ENCODE results near the gene TRIM3.
"Not testable (repeated sequence)": the region's sequence is repeated elsewhere in the genome, so short reads cannot be mapped to it uniquely, and the experiment has no call there.

The TRIM3 gene

GRCh38 chr11:6473451-6474412 lies at the start of gene TRIM3:
Gene TRIM3 (minus strand): TSS chr11:6473941. CDS start chr11:6465695, 8,246 bp downstream.
- DNase-seq: peak; percentile 70

- DNase-seq: no peak
Observed at GRCh38 chr11:6523253-6523652, 49.5 kb upstream of the TRIM3 start.

- DNase-seq: not testable (repeated sequence)
Observed at GRCh38 chr11:6521946-6522345, 48.2 kb upstream of the TRIM3 start.

GRCh38 chr11:6520265-6520664 lies 46.5 kb upstream of the TRIM3 start:
- no peak for DNase-seq

GRCh38 chr11:6516865-6517264 lies 43.1 kb upstream of the TRIM3 start:
- no peak for DNase-seq

- peak; percentile 54 for DNase-seq
Observed at GRCh38 chr11:6505577-6506240, 32.0 kb upstream of the TRIM3 start.

GRCh38 chr11:6504166-6504565 lies 30.4 kb upstream of the TRIM3 start:
- no peak for DNase-seq

- no peak for DNase-seq
Observed at GRCh38 chr11:6502382-6502781, 28.6 kb upstream of the TRIM3 start.

GRCh38 chr11:6498544-6498943 lies 24.8 kb upstream of the TRIM3 start:
- DNase-seq: no peak

GRCh38 chr11:6498121-6498520 lies 24.4 kb upstream of the TRIM3 start:
- DNase-seq: no peak

- no peak for DNase-seq
Observed at GRCh38 chr11:6497069-6497839, 23.5 kb upstream of the TRIM3 start, which contains the start of gene DNHD1. Gene DNHD1 (plus strand): TSS chr11:6497280. CDS start chr11:6498216, 936 bp downstream.

GRCh38 chr11:6489306-6489705 lies 15.6 kb upstream of the TRIM3 start:
- no peak for DNase-seq

GRCh38 chr11:6488821-6489220 lies 15.1 kb upstream of the TRIM3 start:
- no peak for DNase-seq

- no peak for DNase-seq
Observed at GRCh38 chr11:6488342-6488741, 14.6 kb upstream of the TRIM3 start.

GRCh38 chr11:6486938-6487337 lies 13.2 kb upstream of the TRIM3 start:
- DNase-seq: no peak

GRCh38 chr11:6486256-6486655 lies 12.5 kb upstream of the TRIM3 start:
- DNase-seq: no peak

- DNase-seq: no peak
Observed at GRCh38 chr11:6485661-6486060, 11.9 kb upstream of the TRIM3 start.

- peak; percentile 5 for DNase-seq
Observed at GRCh38 chr11:6483015-6483414, 9.3 kb upstream of the TRIM3 start.

- peak; percentile 71 for DNase-seq
Observed at GRCh38 chr11:6482441-6482840, 8.7 kb upstream of the TRIM3 start.

GRCh38 chr11:6481924-6482275 lies 8.2 kb upstream of the TRIM3 start:
- no peak for DNase-seq

- peak; percentile 100 for DNase-seq
Observed at GRCh38 chr11:6481012-6481923, 7.5 kb upstream of the TRIM3 start, which contains the start of the genes ARFIP2 and TIMM10B. Gene ARFIP2 (minus strand): TSS chr11:6481331. CDS start chr11:6480421, 910 bp downstream. Gene TIMM10B (plus strand): TSS chr11:6481501. CDS start chr11:6481517, 16 bp downstream.

Data from inflammatory macrophage treated with lipopolysaccharide for 4 hours (primary cell).